CD4-positive, alpha-beta T cell (primary cell): ENCODE measurements around the gene HHEX. TPM values are rescaled to one million over a fixed set of nuclear protein-coding genes. Genes with fewer than 3 reads are reported as not detected.
"Not testable (repeated sequence)": the region's sequence is repeated elsewhere in the genome, so short reads cannot be mapped to it uniquely, and the experiment has no call there.

Experiments
- ATAC-seq: fragments of 200-7000 bp; cut with Tn5 transposase; one replicate; pipeline ENCODE4 v1.10.0; 2022; ENCODE audit warnings: mild to moderate bottlenecking; ENCODE audit not compliant: poor library complexity
- CTCF ChIA-PET: fragments of 350-600 bp; sonication (Branson Sonifier 250); formaldehyde crosslinking; loops from one replicate; lab custom pipeline; 2021; ENCODE audit warnings: antibody characterized with exemption, inconsistent platforms; lab: Charles Lee
- POLR2A ChIA-PET: fragments of 350-600 bp; sonication (Branson Sonifier 250); formaldehyde crosslinking; loops from one replicate; lab custom pipeline; 2021; ENCODE audit warnings: antibody characterized with exemption, inconsistent platforms; lab: Charles Lee
- DNase-seq, 14 experiments: peaks; one replicate each; pipeline ENCODE4 v3.0.0-alpha.2; 2013 to 2020; ENCODE audit warnings: mixed read lengths in 2 of 14
- H3K27ac ChIP-seq, 2 donors: one replicate each; pipeline versions ENCODE4 v1.5.1 to v1.7.0; 2013; ENCODE audit warnings: low read length in 2 of 2, low read depth in 1 of 2, mild to moderate bottlenecking in 1 of 2
- H3K27me3 ChIP-seq, 2 experiments: 1 replicate in 1 of 2; 2 replicates in 1 of 2; pipeline versions ENCODE4 v1.6.1 to v1.7.0; 2013; ENCODE audit warnings: low read length in 2 of 2, control low read depth in 1 of 2, mild to moderate bottlenecking in 1 of 2, moderate library complexity in 1 of 2; ENCODE audit not compliant: insufficient read depth in 2 of 2, control insufficient read depth in 1 of 2
- H3K36me3 ChIP-seq: one replicate; pipeline ENCODE4 v1.6.1; 2013; ENCODE audit warnings: low read length, control low read depth; ENCODE audit not compliant: insufficient read depth
- H3K4me1 ChIP-seq: one replicate; pipeline ENCODE4 v1.6.1; 2013; ENCODE audit warnings: low read length, control low read depth; ENCODE audit not compliant: insufficient read depth
- H3K4me3 ChIP-seq: one replicate; pipeline ENCODE4 v1.5.1; 2013; ENCODE audit warnings: mild to moderate bottlenecking, low read length, moderate library complexity
- H3K9me3 ChIP-seq, 2 experiments: 1 replicate in 1 of 2; 2 replicates in 1 of 2; pipeline versions ENCODE4 v1.6.1 to v1.7.0; 2013; ENCODE audit warnings: low read length in 2 of 2, mild to moderate bottlenecking in 2 of 2, control low read depth in 1 of 2, moderate library complexity in 1 of 2; ENCODE audit not compliant: control insufficient read depth in 1 of 2, insufficient read depth in 1 of 2
- H3K27ac Mint-ChIP-seq: one replicate; pipeline ENCODE4 v1.8.0; 2020; ENCODE audit warnings: mixed read lengths
- H3K27me3 Mint-ChIP-seq: one replicate; pipeline ENCODE4 v1.8.0; 2021; ENCODE audit warnings: mixed read lengths
- H3K36me3 Mint-ChIP-seq: one replicate; pipeline ENCODE4 v1.8.0; 2021; ENCODE audit warnings: low read depth, mixed read lengths
- H3K4me1 Mint-ChIP-seq: one replicate; pipeline ENCODE4 v1.8.0; 2021; ENCODE audit warnings: low read depth, mixed read lengths
- H3K4me3 Mint-ChIP-seq: one replicate; pipeline ENCODE4 v1.8.0; 2020; ENCODE audit warnings: mild to moderate bottlenecking, mixed read lengths
- H3K9me3 Mint-ChIP-seq: one replicate; pipeline ENCODE4 v1.8.0; 2020; ENCODE audit warnings: mixed read lengths
- intact Hi-C, 2 experiments: fragments of 100-400 bp; cut with DNase I in 1 of 2; cut with micrococcal nuclease in 1 of 2; formaldehyde crosslinking; loops; one replicate each; pipeline versions ENCODE4 v1.15.1 to v1.9.0; 2023 to 2025; cut with DNase I, micrococcal nuclease
- total RNA-seq, 174 experiments: library from RNA in 2 of 174; stranded (reverse) in 2 of 174; gene quantifications; one replicate each; pipeline ENCODE4 v1.2.3 and lab custom pipeline; 2021 to 2026
- TF ChIP-seq, protein P1 (sequence below): fragments of 200-600 bp; IDR thresholded peaks from one replicate; pipeline ENCODE4 v1.8.0; 2022; ENCODE audit warnings: antibody characterized with exemption, mild to moderate bottlenecking

HHEX gene
- total RNA-seq, 2 experiments from 2014 or later, result 0.96 to 1.0 TPM

DNA sequence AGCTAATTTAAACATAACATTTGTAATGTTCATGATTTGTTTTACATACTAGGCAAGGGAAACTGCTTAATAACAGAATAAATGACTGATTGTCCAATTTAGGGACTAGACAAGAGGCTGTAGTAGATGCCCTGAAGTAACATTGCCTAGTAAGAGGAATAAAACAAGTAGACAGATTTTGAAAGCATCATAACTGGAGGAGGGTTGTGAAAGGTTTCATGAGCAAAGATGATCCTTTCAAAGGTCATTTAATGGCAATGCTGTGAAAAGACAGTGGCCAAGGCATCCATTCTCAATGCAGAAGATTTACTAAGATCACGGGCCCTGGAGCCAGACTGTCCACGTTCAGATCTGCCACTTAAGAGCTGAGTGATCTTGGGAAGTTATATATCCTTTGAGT, 44.8 kb upstream of the HHEX start:
- DNase-seq, result no peak
- TF ChIP-seq, protein P1, sequence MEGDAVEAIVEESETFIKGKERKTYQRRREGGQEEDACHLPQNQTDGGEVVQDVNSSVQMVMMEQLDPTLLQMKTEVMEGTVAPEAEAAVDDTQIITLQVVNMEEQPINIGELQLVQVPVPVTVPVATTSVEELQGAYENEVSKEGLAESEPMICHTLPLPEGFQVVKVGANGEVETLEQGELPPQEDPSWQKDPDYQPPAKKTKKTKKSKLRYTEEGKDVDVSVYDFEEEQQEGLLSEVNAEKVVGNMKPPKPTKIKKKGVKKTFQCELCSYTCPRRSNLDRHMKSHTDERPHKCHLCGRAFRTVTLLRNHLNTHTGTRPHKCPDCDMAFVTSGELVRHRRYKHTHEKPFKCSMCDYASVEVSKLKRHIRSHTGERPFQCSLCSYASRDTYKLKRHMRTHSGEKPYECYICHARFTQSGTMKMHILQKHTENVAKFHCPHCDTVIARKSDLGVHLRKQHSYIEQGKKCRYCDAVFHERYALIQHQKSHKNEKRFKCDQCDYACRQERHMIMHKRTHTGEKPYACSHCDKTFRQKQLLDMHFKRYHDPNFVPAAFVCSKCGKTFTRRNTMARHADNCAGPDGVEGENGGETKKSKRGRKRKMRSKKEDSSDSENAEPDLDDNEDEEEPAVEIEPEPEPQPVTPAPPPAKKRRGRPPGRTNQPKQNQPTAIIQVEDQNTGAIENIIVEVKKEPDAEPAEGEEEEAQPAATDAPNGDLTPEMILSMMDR, result peak; percentile 9
- POLR2A ChIA-PET, result no interaction called here
- H3K9me3 ChIP-seq, result no peaks in the 10 kb centered on the region
- no peaks in the 10 kb centered on the region for H3K9me3 Mint-ChIP-seq
- H3K4me3 ChIP-seq, result no peak overlapping the region
- no peaks in the 10 kb centered on the region for H3K36me3 ChIP-seq
- no peak overlapping the region for H3K27ac Mint-ChIP-seq
- intact Hi-C loops, result loop anchor here in 1 of 2 experiments (2.0 kb wide), 1 partner anchor 128 kb away; no protein-coding TSS in a partner anchor
- CTCF ChIA-PET, result interaction anchor here (1.1 kb wide), 3 partner anchors 55 to 128 kb away, joined by 3 read pairs; partner anchors contain the start of gene IDE
- no peaks in the 10 kb centered on the region for H3K36me3 Mint-ChIP-seq
- no peak overlapping the region for H3K4me3 Mint-ChIP-seq
- no peaks in the 10 kb centered on the region for H3K4me1 Mint-ChIP-seq
- no peaks in the 10 kb centered on the region for H3K4me1 ChIP-seq
- H3K27ac ChIP-seq, result no peak overlapping the region
- no peaks in the 10 kb centered on the region for H3K27me3 ChIP-seq
- no peak for ATAC-seq
- H3K27me3 Mint-ChIP-seq, result no peaks in the 10 kb centered on the region

DNA sequence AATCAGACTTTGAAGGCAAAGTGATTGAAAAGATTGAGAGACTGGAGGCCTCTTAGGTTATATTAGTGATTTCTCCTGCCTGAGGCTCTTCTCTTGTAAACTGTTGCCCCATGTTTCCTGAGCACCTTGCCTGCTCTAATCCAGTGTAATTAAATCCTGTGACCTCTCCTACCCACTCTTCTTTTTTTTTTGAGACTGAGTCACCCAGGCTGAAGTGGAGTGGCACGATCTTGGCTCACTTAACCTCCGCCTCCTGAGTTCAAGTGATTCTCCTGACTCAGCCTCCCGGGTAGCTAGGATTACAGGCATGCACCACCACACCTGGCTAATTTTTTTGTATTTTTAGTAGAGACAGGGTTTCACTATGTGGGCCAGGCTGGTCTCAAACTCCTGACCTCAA, 38.9 kb upstream of the HHEX start:
- H3K27me3 ChIP-seq, H3K27me3 Mint-ChIP-seq, H3K36me3 ChIP-seq, H3K36me3 Mint-ChIP-seq, intact Hi-C loops, H3K27ac Mint-ChIP-seq, H3K9me3 ChIP-seq, H3K27ac ChIP-seq, CTCF ChIA-PET, ATAC-seq, POLR2A ChIA-PET, H3K4me3 ChIP-seq, H3K4me1 ChIP-seq, H3K4me3 Mint-ChIP-seq, DNase-seq, H3K4me1 Mint-ChIP-seq, H3K9me3 Mint-ChIP-seq: not testable (repeated sequence)

DNA sequence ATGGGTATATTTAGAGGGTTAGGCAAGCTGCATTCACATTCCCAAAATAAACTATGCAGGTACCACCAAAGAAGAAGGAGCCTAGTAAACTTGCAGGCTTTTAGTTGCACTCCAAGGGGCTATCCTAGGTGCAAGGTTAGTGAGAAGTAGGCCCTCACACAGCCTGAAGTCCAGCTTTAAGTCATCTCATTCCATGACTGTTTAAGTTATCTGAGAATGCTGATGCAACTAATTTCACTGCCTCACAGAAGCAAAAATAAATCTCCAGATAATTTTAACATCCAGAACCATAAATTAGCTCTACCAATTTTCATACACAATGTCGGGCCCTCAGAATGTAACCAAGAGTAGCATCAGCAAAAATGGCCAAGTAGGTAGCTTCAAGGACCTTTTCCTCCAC, 34.3 kb upstream of the HHEX start:
- ChIA-PET CTCF (no interaction called here), POLR2A (no interaction called here)
- no peaks in the 10 kb centered on the region for H3K9me3 Mint-ChIP-seq
- H3K36me3 ChIP-seq, result no peaks in the 10 kb centered on the region
- H3K9me3 ChIP-seq, result no peaks in the 10 kb centered on the region
- no peak overlapping the region for H3K4me3 ChIP-seq
- TF ChIP-seq, protein P1, result no peak
- ATAC-seq, result no peak
- no peaks in the 10 kb centered on the region for H3K4me1 Mint-ChIP-seq
- H3K4me3 Mint-ChIP-seq, result no peak overlapping the region
- H3K27ac Mint-ChIP-seq, result no peak overlapping the region
- H3K27me3 Mint-ChIP-seq, result no peaks in the 10 kb centered on the region
- intact Hi-C loops, result no loop called here
- H3K4me1 ChIP-seq, result no peaks in the 10 kb centered on the region
- no peak for DNase-seq
- H3K27ac ChIP-seq, result no peak overlapping the region
- H3K27me3 ChIP-seq, result no peaks in the 10 kb centered on the region
- no peaks in the 10 kb centered on the region for H3K36me3 Mint-ChIP-seq

DNA sequence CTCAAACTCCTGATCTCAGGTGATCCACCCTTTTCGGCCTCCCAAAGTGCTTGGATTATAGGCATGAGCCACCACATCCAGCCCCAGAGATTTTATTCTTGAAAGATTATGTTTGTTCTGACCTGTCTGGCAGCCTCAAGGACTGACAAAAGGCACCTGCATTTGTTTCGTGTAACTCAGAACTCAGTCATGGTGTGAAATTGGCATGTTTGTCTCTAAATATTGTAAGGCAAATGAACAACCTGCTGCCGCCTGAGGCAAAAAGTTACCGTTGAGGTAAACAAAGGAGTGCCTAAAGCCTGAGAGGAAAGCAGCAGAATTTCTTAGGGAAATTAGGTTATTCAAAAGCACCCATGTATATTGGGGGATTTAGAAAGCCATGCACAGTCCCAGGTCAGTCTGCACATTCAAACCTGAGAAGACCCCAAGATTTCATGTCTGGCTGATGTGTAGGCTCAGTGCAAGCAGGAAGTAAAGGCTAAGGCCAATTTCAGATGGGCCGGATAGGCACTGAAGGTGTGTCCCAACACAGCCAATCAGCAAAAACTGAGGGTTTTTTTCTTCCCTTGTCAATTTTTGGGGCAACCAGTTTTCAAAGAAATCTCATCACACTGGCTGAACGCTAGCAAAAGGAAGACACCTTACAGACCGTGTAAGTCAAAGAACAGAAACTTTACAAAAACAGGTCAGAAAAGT, 33.3 kb upstream of the HHEX start:
- Histone ChIP-seq H3K27me3 (no peaks in the 10 kb centered on the region), H3K36me3 (no peaks in the 10 kb centered on the region), H3K4me1 (no peaks in the 10 kb centered on the region), H3K27ac (no peak overlapping the region), H3K9me3 (peaks cover 0 to 3% of the 10 kb centered on the region in 2 experiments), H3K4me3 (no peak overlapping the region)
- H3K9me3 Mint-ChIP-seq, result peaks cover 3% of the 10 kb centered on the region
- H3K27me3 Mint-ChIP-seq, result no peaks in the 10 kb centered on the region
- no peaks in the 10 kb centered on the region for H3K4me1 Mint-ChIP-seq
- DNase-seq, result no peak
- ATAC-seq, result no peak
- H3K27ac Mint-ChIP-seq, result no peak overlapping the region
- H3K36me3 Mint-ChIP-seq, result no peaks in the 10 kb centered on the region
- intact Hi-C loops, result no loop called here
- CTCF ChIA-PET, result no interaction called here
- TF ChIP-seq, protein P1, result no peak
- POLR2A ChIA-PET, result no interaction called here
- no peak overlapping the region for H3K4me3 Mint-ChIP-seq
